Hepatocyte (in vitro differentiated cells): ENCODE results near the gene BRMS1L. TPM values are rescaled to one million over a fixed set of nuclear protein-coding genes. Genes with fewer than 3 reads are reported as not detected.

Source experiments
- DNase-seq: peaks from one replicate; pipeline ENCODE4 v3.0.0-alpha.2; 2016; ENCODE audit warnings: low spot score
- H2AFZ ChIP-seq: fragments of 200-600 bp; sonication (generic); 2 replicates; pipeline ENCODE4 v1.6.0; 2016; ENCODE audit warnings: antibody characterized with exemption, mild to moderate bottlenecking
- H3K27ac ChIP-seq: fragments of 200-600 bp; sonication (generic); 2 replicates; pipeline ENCODE4 v1.5.1; 2016; ENCODE audit warnings: mild to moderate bottlenecking
- H3K27me3 ChIP-seq: fragments of 200-600 bp; sonication (generic); 2 replicates; pipeline ENCODE4 v1.6.1; 2016
- H3K36me3 ChIP-seq: fragments of 200-600 bp; sonication (generic); replicated peaks from 2 replicates; pipeline ENCODE4 v1.5.1; 2016; ENCODE audit warnings: low read depth; ENCODE audit not compliant: insufficient read depth
- H3K4me1 ChIP-seq: fragments of 200-600 bp; sonication (generic); 2 replicates; pipeline ENCODE4 v1.5.1; 2016; ENCODE audit warnings: mild to moderate bottlenecking, moderate library complexity; ENCODE audit not compliant: insufficient read depth
- H3K4me2 ChIP-seq: fragments of 200-600 bp; sonication (generic); 2 replicates; pipeline ENCODE4 v1.6.0; 2016
- H3K4me3 ChIP-seq: fragments of 200-600 bp; sonication (generic); 2 replicates; pipeline ENCODE4 v1.5.1; 2016; ENCODE audit warnings: mild to moderate bottlenecking
- H3K79me2 ChIP-seq: fragments of 200-600 bp; sonication (generic); 2 replicates; pipeline ENCODE4 v1.6.0; 2017; ENCODE audit warnings: mild to moderate bottlenecking
- H3K9me2 ChIP-seq: fragments of 200-600 bp; sonication (generic); replicated peaks from 2 replicates; pipeline ENCODE4 v1.6.0; 2017; ENCODE audit warnings: mild to moderate bottlenecking; ENCODE audit not compliant: insufficient read depth
- H3K9me3 ChIP-seq: fragments of 200-600 bp; sonication (generic); 2 replicates; pipeline ENCODE4 v1.5.1; 2016; ENCODE audit warnings: low read depth, mild to moderate bottlenecking
- H4K20me1 ChIP-seq: fragments of 200-600 bp; sonication (generic); 2 replicates; pipeline ENCODE4 v1.6.0; 2016; ENCODE audit warnings: mild to moderate bottlenecking; ENCODE audit not compliant: insufficient read depth, poor library complexity, severe bottlenecking
- EZH2 ChIP-seq: fragments of 200-600 bp; sonication (generic); IDR thresholded peaks from 2 replicates; pipeline ENCODE4 v1.6.1; 2016; ENCODE audit warnings: antibody characterized with exemption, mild to moderate bottlenecking, borderline replicate concordance
- EZH2phosphoT487 ChIP-seq: fragments of 200-600 bp; sonication (generic); IDR thresholded peaks from one replicate; pipeline ENCODE4 v1.6.1; 2018; ENCODE audit warnings: antibody characterized with exemption, mild to moderate bottlenecking, low read depth, moderate library complexity; ENCODE audit not compliant: unreplicated experiment, severe bottlenecking
- WGBS: methylation state at CpG from one replicate; pipeline ENCODE4 v1.1.6; 2016; ENCODE audit warnings: low lambda C conversion rate; ENCODE audit errors: missing lambda C conversion rate; 5-methylcytosine and 5-hydroxymethylcytosine counted together
- polyA plus RNA-seq: library from polyadenylated mRNA; unstranded; fragments of >200 nt; fragmentation: Nextera tagmentation; extraction: Ambion mirVana; gene quantifications from 2 replicates; pipeline ENCODE4 v1.2.1, GENCODE V29; 2016
- total RNA-seq: library from RNA; depleted of rRNA; stranded (reverse); fragments of >200 nt; gene quantifications from 2 replicates; pipeline ENCODE4 v1.2.3, GENCODE V29; 2014
- TF ChIP-seq, protein P1 (sequence below): fragments of 200-600 bp; sonication (generic); IDR thresholded peaks from 2 replicates; pipeline ENCODE4 v1.5.1; 2016; ENCODE audit warnings: antibody characterized with exemption, mild to moderate bottlenecking; ENCODE audit not compliant: poor library complexity

Gene BRMS1L
- total and polyA plus RNA-seq, 2 experiments from 2014 or later = 12.6 to 14.6 TPM

- Histone ChIP-seq H2AFZ (no peak overlapping the region), H3K9me2 (no peaks in the 10 kb centered on the region), H3K27me3 (no peaks in the 10 kb centered on the region), H3K27ac (no peak overlapping the region), H3K4me1 (no peaks in the 10 kb centered on the region), H3K79me2 (no peaks in the 10 kb centered on the region), H3K4me3 (no peak overlapping the region), H4K20me1 (no peaks in the 10 kb centered on the region), H3K9me3 (no peaks in the 10 kb centered on the region), H3K4me2 (no peak overlapping the region), H3K36me3 (no peaks in the 10 kb centered on the region)
- peak; percentile 69 for DNase-seq
- TF ChIP-seq, protein P1, sequence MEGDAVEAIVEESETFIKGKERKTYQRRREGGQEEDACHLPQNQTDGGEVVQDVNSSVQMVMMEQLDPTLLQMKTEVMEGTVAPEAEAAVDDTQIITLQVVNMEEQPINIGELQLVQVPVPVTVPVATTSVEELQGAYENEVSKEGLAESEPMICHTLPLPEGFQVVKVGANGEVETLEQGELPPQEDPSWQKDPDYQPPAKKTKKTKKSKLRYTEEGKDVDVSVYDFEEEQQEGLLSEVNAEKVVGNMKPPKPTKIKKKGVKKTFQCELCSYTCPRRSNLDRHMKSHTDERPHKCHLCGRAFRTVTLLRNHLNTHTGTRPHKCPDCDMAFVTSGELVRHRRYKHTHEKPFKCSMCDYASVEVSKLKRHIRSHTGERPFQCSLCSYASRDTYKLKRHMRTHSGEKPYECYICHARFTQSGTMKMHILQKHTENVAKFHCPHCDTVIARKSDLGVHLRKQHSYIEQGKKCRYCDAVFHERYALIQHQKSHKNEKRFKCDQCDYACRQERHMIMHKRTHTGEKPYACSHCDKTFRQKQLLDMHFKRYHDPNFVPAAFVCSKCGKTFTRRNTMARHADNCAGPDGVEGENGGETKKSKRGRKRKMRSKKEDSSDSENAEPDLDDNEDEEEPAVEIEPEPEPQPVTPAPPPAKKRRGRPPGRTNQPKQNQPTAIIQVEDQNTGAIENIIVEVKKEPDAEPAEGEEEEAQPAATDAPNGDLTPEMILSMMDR = peak; percentile 46
- TF ChIP-seq EZH2phosphoT487 = no peak
- no peak for TF ChIP-seq EZH2
- 38% methylated on average over 3 of the region's 3 CpGs for WGBS
These were observed 11.7 kb upstream of the BRMS1L start for GRCh38 chr14:35814371-35815005.

DNA sequence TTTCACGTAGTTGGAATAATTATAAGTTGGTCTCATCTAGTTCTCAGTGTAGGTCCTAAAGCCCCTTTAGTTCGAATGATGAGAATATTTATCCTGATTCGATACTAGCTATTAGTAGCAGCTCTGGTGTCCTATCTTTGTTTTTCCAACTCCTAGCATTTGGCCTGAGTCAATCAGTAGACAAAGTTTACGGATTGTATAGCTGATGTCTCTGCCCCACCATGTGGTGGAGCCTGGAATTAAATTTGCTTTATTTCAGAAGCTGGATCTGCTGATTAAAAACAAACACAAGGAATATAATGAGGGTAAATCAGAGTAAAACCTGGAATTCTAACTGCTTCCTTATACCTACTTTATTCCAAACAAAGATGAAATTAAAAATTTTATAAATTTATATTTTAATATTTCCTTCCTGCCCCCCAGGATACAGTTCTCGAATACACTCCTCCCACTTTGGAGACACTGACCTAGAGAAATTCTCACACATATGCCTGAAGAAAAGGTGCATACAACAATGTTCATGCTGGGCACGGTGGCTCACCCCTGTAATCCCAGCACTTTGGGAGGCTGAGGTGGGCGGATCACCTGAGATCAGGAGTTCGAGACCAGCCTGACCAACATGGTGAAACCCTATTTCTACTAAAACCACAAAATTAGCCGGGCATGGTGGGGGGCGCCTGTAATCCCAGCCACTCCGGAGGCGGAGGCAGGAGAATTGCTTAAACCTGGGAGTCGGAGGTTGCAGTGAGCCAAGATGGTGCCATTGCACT is 7.6 kb upstream of the BRMS1L start:
- peak; percentile 59 for DNase-seq
- H3K4me2 ChIP-seq = no peak overlapping the region
- H4K20me1 ChIP-seq = no peaks in the 10 kb centered on the region
- 78% methylated on average over 13 of the region's 13 CpGs for WGBS
- H2AFZ ChIP-seq = no peak overlapping the region
- TF ChIP-seq, protein P1 = peak; percentile 57
- TF ChIP-seq EZH2phosphoT487 (no peak), EZH2 (no peak)
- no peaks in the 10 kb centered on the region for H3K4me1 ChIP-seq
- no peak overlapping the region for H3K27ac ChIP-seq
- no peaks in the 10 kb centered on the region for H3K9me2 ChIP-seq
- H3K27me3 ChIP-seq = no peaks in the 10 kb centered on the region
- H3K9me3 ChIP-seq = no peaks in the 10 kb centered on the region
- H3K4me3 ChIP-seq = no peak overlapping the region
- no peaks in the 10 kb centered on the region for H3K79me2 ChIP-seq
- H3K36me3 ChIP-seq = no peaks in the 10 kb centered on the region

- WGBS = 95% methylated on average over 32 of the region's 32 CpGs
- Histone ChIP-seq H4K20me1 (no peaks in the 10 kb centered on the region), H3K9me3 (no peaks in the 10 kb centered on the region), H3K4me1 (no peaks in the 10 kb centered on the region), H3K79me2 (no peaks in the 10 kb centered on the region), H2AFZ (no peak overlapping the region), H3K36me3 (no peaks in the 10 kb centered on the region), H3K27me3 (no peaks in the 10 kb centered on the region), H3K9me2 (no peaks in the 10 kb centered on the region), H3K4me2 (no peak overlapping the region), H3K4me3 (no peak overlapping the region), H3K27ac (no peak overlapping the region)
- TF ChIP-seq, protein P1 = no peak
- TF ChIP-seq EZH2phosphoT487 (no peak), EZH2 (no peak)
- DNase-seq = no peak
These were observed 6.3 kb upstream of the BRMS1L start for GRCh38 chr14:35819591-35820540.
